ENCODE data around the gene PRR33. TPM values are rescaled to one million over a fixed set of nuclear protein-coding genes. Genes with fewer than 3 reads are reported as not detected.

PRR33 gene
- total and polyA plus RNA-seq, 2 experiments from 2014 or later: 0.29 TPM; not detected in 1

- Histone ChIP-seq H2AFZ (no peak overlapping the region), H3K9me2 (replicated peaks; ENCODE audit: insufficient read depth) (no peaks in the 10 kb centered on the region), H3K4me1 (ENCODE audit: insufficient read depth) (peaks cover 10% of the 10 kb centered on the region), H3K9me3 (ENCODE audit: low read depth) (no peaks in the 10 kb centered on the region), H3K4me2 (no peak overlapping the region), H3K79me2 (no peaks in the 10 kb centered on the region), H3K4me3 (no peak overlapping the region), H3K27ac (no peak overlapping the region), H4K20me1 (ENCODE audit: insufficient read depth, poor library complexity, severe bottlenecking) (no peaks in the 10 kb centered on the region), H3K36me3 (replicated peaks; ENCODE audit: insufficient read depth, low read depth) (no peaks in the 10 kb centered on the region), H3K27me3 (no peaks in the 10 kb centered on the region)
- 89% methylated on average over 35 of the region's 35 CpGs for WGBS (ENCODE audit: low lambda C conversion rate, missing lambda C conversion rate)
- TF ChIP-seq CTCF (IDR thresholded peaks at IDR 0.05; ENCODE audit: poor library complexity) (no peak), EZH2phosphoT487 (IDR thresholded peaks at IDR 0.05; ENCODE audit: low read depth, severe bottlenecking, unreplicated experiment) (no peak), EZH2 (IDR thresholded peaks at IDR 0.05; ENCODE audit: borderline replicate concordance) (no peak)
- DNase-seq (ENCODE audit: low spot score): no peak
Observed at GRCh38 chr11:1937616-1938342, 46.1 kb upstream of the PRR33 start.

- TF ChIP-seq EZH2phosphoT487 (IDR thresholded peaks at IDR 0.05; ENCODE audit: low read depth, severe bottlenecking, unreplicated experiment): no peak
- no peak for TF ChIP-seq EZH2 (IDR thresholded peaks at IDR 0.05; ENCODE audit: borderline replicate concordance)
- no peak for TF ChIP-seq CTCF (IDR thresholded peaks at IDR 0.05; ENCODE audit: poor library complexity)
- Histone ChIP-seq H2AFZ (no peak overlapping the region), H3K9me2 (replicated peaks; ENCODE audit: insufficient read depth) (no peaks in the 10 kb centered on the region), H3K9me3 (ENCODE audit: low read depth) (no peaks in the 10 kb centered on the region), H3K36me3 (replicated peaks; ENCODE audit: insufficient read depth, low read depth) (no peaks in the 10 kb centered on the region), H3K4me1 (ENCODE audit: insufficient read depth) (peaks cover 8% of the 10 kb centered on the region), H3K4me2 (no peak overlapping the region), H4K20me1 (ENCODE audit: insufficient read depth, poor library complexity, severe bottlenecking) (no peaks in the 10 kb centered on the region), H3K4me3 (no peak overlapping the region), H3K27ac (no peak overlapping the region), H3K27me3 (no peaks in the 10 kb centered on the region), H3K79me2 (no peaks in the 10 kb centered on the region)
- DNase-seq (ENCODE audit: low spot score): no peak
- WGBS (ENCODE audit: low lambda C conversion rate, missing lambda C conversion rate): 92% methylated on average over 34 of the region's 34 CpGs
Observed at GRCh38 chr11:1936781-1937615, 45.3 kb upstream of the PRR33 start.

- no peaks in the 10 kb centered on the region for H4K20me1 ChIP-seq (ENCODE audit: insufficient read depth, poor library complexity, severe bottlenecking)
- TF ChIP-seq EZH2 (IDR thresholded peaks at IDR 0.05; ENCODE audit: borderline replicate concordance) (no peak), CTCF (IDR thresholded peaks at IDR 0.05; ENCODE audit: poor library complexity) (no peak), EZH2phosphoT487 (IDR thresholded peaks at IDR 0.05; ENCODE audit: low read depth, severe bottlenecking, unreplicated experiment) (no peak)
- no peaks in the 10 kb centered on the region for H3K9me3 ChIP-seq (ENCODE audit: low read depth)
- WGBS (ENCODE audit: low lambda C conversion rate, missing lambda C conversion rate): 93% methylated on average over 26 of the region's 34 CpGs
- DNase-seq (ENCODE audit: low spot score): no peak
- no peaks in the 10 kb centered on the region for H3K36me3 ChIP-seq (replicated peaks; ENCODE audit: insufficient read depth, low read depth)
- H2AFZ ChIP-seq: no peak overlapping the region
- no peak overlapping the region for H3K4me3 ChIP-seq
- no peak overlapping the region for H3K4me2 ChIP-seq
- H3K27me3 ChIP-seq: no peaks in the 10 kb centered on the region
- peaks cover 15% of the 10 kb centered on the region for H3K4me1 ChIP-seq (ENCODE audit: insufficient read depth)
- H3K79me2 ChIP-seq: no peaks in the 10 kb centered on the region
- H3K9me2 ChIP-seq (replicated peaks; ENCODE audit: insufficient read depth): no peaks in the 10 kb centered on the region
- H3K27ac ChIP-seq: no peak overlapping the region
Observed at GRCh38 chr11:1936072-1936780, 44.5 kb upstream of the PRR33 start.

Measured in hepatocyte (in vitro differentiated cells).